OCI-M1 (cell line): ENCODE measurements around the gene ZNF473.

Experiments
- DNase-seq: peaks from one replicate; lab custom pipeline; 2025; lab: John Stamatoyannopoulos, UW

ZNF473 gene

DNA sequence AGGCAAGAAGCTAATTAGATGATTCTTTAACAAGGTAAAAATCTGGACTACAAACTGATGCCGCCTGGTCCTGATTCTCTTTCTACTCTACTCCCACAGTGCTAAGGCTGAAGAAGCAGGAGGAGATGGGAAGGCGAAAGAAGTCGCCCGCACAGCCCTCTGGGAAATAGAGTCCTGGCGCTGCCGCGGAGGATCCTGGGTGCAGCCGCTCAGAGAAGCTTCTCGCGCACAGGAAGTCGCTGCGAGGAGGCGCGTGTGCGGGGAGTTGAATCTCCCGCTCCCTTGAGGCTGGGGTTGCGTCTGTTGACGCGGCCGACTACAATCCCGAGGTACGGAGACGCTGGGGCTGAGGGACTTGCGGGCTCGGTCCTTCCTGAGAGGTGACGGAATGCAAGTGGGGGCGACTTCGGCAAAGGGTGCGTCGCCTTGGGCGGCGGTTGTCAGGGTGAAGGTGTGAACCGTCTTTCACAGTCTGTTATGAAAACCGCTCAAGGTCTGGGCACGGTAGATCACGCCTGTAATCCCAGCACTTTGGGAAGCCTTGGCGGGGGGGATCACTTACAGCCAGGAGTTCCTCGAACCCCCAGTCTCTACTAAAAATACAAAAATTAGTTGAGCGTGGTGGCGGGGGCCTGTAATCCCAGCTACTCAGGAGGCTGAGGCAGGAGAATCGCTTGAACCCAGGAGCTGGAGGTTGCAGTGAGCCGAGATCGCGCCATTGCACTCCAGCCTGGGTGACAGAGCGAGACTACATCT lies at the start of gene ZNF473:
ZNF473 (plus strand) TSS at position 212 of the 756 bp plus-strand sequence. CDS start 5,078 bp downstream, outside the sequence.
- DNase-seq = peak; percentile 100

DNA sequence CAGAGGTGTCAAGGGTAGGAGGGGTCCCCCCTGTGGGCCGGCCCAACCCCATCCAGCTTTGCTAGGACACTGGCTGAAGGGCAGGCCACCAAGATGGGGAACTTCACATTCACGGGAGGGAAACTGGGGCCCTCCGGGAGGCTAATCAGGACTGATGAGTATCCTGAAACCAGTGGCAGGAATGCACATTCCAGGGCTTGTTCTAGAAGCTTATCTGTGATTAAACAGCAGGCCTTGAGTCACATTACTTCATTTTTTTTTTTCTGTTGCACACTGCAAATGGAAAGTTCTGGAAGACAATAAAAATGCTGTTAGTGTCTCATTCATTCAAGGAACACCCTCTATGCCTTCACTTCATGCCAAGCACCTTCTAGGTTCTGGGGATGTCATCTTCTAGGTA lies 49.3 kb upstream of the ZNF473 start:
- no peak for DNase-seq

DNA sequence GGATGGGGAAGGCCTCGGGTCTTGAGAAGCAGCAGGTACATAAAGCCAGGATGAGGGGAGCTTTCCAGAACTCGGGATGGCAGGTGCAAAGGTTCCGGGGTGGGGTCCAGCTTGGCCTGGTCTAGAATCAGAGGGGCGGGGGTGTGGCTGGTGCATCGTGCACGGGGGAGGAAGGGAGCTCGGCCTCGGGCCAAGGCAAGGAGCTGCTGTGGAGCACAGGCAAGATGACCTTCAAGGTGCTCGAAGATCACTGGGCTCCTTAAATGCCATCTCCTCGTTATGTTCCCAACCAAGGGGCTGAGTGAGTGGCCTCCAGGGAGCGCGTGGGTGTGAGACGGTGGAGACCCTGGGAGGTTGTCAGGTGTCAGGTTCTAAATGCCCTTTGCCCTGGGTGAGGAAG lies 48.7 kb upstream of the ZNF473 start:
- no peak for DNase-seq

DNA sequence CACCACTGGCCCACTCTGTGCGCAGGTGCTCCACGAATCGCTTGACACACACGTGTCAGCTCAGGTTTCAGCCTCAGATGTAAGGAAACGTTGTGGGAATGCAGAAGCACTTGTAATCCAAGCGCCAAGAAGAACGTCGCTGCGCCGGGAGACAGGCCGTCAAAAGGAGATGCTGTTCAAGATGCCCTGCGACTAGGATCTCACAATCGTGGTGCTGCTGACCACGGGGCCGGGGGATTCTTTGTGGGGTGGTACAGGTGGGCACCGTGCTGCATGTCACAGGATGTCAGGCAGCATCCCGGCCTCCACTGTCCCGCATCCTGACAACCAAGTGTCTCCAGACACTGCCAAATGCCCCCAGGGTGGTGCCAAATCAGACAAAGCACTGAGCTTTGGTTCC lies 47.9 kb upstream of the ZNF473 start:
- no peak for DNase-seq

DNA sequence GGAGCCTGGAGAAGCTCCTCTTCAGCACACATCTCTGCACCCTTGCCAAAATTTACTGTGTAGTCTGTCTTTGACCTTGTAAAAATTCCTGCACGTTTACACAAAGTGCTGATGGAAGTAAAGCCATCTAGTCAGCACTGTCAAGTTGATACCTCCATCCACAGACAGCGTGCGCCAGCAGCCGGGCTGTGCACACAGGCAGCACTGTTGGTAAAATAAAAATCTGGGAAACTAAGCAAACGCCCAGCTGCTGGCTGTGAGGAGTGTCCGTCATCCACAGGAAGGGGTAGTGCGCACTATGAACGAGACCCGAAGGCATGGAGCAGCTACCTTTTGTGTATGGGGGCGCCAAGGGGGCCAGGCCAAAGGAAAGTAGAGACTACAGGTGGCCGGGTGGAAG lies 47.5 kb upstream of the ZNF473 start:
- no peak for DNase-seq

DNA sequence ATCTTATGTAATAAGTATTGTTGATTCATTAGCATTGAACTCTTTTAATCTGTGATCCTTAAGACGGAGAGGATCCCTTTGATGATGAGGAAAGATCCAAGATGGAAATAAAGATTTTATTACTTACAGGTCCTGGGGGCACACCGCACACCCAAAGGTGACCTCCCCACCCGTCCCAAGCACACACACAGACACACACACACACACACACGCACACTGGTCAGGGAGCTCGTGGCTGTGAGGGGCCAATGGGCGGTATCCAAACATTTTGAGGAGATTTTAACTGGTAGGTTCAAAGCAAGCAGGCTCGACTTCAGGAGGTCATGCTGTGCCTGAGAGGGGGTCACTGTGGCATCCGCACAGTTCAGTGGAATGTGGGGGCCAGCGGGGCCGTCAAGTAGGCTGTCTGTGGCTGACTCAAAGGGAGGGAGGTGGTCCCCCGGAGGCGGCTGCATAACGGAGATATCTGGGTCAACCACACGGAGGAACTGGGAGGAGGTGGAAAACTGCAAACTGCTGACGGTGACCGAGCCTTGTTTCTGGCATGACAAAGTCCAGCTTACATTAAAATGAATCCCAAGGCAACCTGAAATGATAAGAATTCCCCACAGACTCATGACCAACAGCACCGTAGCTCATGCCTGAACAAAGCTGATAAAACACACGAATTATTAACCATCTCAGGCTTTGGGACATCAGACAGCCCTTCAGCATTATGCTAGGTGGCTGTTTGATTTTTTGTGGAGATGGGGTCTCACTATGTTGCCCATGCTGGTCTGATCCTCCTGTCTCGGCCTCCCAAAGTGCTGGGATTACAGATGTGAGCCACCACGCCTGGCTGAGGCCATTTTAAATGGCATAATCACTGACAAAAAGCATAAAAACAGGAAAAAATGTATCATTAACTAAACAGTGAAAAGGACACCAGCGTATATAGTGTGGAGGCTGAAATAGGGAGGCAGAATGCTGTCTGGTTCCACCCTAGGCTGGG lies 43.9 kb upstream of the ZNF473 start:
- peak; percentile 37 for DNase-seq

DNA sequence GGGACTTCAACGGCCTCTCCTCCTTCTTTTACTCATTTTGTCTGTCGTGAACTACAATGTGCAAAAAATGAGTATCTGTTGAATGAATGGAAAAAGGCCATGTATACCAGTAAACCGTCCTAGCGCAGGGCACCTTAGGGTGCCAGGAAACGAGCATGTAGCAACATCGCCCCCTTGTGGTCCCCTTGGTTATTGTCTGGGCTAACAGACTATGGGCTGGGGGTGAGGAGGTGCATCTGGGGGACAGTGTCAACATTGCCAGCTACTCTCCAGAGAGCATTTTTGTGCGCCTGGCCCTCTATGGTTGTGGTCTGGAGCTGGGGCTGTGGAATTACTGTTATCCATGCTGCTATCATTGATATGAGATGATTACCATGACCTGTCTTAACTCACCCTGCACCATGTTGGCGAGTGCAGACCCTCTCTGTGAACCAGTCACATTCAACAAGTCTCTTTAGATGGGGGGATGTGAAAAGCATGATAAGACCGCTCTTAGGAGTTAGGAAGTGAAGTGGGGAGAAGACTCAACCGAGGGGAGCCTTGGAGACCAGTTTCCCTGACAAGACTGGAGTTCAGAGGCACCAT lies 42.1 kb upstream of the ZNF473 start:
- peak; percentile 84 for DNase-seq

DNA sequence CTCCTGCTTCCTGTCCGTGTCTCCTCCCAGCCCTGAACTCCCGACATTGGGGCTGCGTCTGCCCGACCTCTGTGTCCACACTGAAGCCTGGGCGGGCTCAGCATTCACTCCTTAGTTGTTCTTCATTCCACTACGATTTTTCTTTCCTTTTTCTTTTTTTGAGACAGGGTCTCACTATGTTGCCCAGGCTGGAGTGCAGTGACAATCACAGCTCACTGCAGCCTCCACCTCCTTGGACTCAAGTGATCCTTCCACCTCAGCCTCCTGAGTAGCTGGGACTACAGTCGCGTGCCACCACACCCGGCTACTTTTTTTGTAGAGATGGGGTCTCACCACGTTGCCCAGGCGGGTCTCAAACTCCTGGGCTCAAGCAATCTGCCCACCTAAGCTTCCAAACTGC lies 41.3 kb upstream of the ZNF473 start:
- DNase-seq = no peak

DNA sequence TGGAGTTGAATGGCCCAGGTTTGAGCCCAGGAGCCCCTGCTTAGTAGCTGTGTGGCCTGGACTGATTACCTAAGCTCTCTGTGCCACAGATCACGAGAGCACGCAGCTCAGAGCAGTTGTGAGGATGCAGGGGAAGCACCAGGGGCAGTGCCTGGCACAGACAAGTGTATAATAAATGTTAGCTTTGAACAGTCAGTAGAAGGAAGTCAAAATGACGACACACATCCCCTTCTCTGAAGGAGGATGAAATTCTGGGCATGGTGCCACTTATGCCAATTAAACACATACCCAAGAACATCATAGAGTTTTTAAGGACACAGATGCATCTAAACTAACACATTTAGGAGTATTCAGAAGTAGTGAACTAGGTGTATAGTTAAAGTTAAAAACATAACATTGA lies 39.9 kb upstream of the ZNF473 start:
- no peak for DNase-seq

DNA sequence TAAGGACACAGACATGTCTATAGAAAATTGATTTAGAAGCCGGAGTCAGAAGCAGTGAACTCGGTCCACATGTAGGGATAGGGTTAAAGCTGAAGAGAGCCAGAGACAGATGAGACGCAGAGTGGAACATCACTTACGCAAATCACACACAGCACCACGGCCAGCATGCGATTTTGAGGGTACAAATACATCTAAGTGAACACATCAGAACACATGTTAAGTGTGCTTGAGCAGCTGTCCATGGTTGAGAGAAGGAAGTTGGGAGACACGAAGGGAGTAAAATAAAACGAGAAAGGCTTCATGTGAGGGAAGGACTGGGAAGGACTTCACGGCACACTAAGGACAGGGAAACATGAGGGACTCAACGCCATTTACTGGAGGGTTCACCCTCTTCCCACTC lies 39.5 kb upstream of the ZNF473 start:
- DNase-seq = no peak

DNA sequence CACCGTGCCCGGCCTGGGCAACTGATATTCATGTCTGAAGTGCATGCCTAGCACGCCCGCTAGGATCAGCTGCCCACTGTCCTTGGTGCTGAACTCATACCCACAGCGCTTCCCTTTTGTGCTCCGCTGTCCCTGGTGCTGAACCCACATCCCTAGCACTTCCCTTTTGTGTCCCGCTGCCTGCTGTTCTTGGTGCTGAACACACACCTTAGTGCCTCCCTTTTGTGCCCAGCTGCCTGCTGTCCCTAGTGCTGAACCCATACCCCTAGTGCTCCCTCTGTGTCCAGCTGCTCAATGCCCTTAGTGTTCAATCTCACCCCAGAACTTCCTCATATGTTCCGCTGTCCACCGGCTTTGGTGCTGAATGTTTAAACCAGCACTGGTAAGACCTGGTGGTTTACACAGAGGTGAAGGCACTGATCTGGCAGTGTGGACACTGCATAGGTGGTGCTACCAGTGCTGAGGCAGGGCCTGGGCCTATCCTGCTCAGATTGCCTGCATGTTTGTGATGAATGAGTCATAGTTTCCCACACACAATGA lies 38.6 kb upstream of the ZNF473 start:
- peak; percentile 97 for DNase-seq

DNA sequence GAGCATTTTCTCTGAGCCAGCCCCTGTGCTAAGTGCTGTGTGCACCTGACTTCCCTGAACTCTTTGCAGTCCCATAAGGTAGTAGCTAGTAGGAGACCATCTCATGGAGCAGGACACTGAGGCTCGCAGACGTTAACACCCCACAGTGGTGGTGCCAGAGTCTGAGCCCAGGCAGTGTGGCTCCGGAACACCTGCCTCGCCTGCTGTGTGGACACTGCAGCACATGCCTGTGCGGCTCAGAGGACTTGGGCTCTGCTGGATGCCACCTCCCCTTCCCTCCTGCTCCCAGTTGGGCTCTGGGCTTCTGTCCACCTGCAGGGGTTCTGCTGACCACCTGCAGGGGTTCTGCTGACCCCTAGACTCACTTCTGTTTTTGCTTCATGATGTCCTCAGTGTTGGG lies 37.8 kb upstream of the ZNF473 start:
- DNase-seq = no peak

DNA sequence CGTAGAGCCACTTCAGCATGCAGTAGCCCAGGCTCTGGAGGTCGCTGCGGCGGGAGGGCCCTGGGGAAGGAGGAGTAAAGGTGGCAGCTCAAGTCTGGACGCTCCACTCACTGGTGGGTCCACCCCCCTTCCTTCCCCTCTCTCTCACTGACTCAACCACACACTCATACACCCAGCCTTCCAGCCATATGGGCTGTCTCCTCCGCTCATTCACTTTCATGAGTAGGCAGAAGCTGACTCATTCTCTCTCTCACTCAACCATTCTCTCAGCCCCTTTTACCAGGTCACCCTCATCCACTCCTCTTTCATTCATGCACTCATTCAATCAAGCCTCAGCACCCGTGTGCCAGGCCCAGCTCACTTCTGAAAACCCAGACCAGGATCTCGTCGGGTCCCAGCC lies 37.4 kb upstream of the ZNF473 start:
- no peak for DNase-seq

DNA sequence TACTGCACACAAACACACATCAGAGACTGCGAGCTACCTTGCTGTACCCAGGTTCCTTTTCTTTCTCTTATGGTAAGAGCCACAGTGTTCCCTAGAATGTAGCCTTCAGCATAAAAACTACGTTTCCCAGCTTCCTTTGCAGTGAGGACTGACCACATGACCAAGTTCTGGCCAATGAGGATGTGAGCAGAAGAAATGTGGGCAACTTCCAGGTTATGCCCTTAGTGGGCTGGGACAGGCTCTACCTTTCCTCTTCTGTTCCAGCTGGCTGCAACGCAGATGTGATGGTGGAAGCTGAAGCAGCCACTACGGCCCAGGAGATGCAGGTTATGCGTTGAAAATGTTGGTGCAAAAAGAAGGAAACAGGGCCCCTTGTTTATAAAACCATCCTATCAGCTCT lies 28.1 kb upstream of the ZNF473 start:
- peak; percentile 61 for DNase-seq

DNA sequence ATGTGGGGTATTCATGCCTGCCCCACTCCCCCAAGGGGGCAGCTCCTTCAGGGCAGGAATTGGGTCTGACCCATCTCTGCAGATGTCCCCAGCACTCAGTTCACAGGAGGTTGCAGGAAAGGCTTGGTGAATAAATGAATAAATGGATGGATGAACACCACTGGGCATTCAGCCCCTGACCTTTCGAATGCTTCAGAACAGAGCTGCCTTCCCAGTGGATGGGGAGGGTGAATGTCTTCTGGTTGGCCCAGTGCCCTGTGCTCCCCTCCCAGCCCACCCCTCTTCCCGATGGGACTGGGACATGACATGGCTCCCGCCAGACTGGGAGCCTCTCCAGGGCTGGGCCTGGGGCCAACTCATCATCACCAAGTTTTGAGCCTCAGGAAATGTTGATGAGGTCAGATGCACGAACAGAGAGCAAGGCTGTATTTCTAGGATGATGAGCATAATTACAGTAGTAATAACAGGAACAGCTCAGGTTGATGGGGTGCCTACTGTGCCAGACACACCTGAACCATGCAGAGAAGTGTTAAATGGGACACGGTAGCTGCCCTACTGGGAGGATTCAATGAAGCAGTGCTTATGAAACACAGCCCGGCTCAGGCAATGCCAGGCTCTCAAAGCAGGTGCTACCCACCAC lies 26.3 kb upstream of the ZNF473 start:
- DNase-seq = no peak

DNA sequence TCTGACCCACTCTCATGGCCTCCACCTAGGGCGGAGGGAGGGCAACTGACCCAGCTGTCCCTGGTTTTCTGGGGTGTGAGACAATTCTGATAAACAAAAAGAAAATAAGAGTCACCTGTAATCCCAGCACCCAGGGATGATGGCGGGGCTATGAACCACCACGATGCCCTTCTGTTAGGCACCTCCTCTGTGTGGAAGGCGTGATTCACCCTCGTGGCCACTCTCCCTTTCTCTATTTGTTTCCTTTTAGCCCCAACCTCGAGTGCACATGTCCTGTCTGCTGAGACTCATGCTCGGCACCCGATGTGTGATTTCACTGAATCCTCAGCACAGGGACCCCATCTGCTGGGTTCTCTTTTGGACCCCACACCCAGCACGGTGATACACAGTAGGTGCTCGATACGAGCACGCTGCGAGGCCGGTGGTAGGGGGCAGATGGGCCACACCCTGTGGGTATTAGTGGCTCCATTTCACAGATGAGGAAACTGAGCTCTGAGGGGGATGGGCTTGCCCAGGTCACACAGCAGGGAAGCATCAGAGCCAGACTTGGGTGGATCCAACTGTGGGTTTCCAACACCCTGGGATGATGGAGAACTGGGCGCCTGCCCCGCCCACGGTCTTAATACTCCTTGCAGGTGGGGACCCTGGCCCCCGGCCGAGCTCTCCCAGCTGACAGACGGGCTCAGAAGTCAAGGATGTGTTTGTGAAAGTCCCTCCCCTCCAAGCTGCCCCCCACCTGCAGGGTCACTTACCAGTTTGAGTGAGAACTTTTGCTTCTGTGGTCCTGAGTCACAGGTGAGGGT lies 25.6 kb upstream of the ZNF473 start:
- no peak for DNase-seq

DNA sequence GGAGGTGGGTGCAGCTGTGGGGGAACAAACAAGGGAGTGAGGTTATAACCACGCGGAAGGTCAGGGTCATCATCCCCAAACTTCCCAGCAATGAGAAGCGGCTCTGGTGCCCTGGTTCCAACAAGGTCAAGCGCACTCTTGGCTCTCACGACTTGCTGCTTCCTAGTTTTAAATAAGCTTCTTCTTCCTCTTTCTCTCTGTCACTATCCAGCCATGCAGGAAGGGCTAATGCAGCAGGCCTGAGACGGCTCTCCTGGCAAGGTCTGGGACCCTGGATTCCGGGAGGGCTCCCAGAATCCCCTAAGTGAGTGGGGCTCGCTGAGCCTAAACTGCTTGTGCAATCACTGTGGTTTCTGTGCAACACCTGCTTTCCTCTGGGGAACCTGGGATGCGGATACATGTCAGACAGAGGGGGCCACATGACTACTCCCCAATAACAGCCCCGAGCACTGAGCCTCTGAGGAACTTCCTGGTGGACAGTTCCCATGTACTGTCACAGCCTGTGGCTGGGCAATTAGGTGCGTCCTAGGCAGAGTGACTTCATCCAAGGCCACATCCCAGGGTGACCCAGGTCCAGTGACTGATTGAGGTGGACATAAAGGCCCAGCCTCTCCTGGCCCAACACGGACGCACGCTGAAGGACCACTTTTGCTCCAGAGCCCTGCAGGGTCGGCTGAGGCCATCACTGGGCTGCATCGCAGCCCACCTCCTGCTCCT lies 24.8 kb upstream of the ZNF473 start:
- no peak for DNase-seq

DNA sequence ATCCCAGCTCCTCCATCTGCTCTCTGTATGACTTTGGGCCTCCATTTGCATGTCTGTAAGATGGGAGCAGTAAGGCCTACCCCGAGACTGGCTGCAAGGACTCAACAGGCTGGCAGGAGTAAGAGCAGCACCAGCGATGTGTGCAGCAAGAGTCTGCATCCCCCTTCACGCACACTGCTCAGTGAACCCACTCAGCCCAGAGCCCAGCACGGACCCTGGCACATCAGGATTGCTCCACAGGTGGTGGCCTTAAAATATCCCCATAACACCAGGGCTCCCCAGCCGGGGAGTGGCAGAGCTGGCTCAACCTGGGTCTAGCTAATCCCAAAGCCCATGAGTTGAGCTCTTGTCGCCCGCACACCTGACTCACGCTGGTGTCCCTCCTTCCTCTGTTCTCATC lies 24.0 kb upstream of the ZNF473 start:
- DNase-seq = no peak

DNA sequence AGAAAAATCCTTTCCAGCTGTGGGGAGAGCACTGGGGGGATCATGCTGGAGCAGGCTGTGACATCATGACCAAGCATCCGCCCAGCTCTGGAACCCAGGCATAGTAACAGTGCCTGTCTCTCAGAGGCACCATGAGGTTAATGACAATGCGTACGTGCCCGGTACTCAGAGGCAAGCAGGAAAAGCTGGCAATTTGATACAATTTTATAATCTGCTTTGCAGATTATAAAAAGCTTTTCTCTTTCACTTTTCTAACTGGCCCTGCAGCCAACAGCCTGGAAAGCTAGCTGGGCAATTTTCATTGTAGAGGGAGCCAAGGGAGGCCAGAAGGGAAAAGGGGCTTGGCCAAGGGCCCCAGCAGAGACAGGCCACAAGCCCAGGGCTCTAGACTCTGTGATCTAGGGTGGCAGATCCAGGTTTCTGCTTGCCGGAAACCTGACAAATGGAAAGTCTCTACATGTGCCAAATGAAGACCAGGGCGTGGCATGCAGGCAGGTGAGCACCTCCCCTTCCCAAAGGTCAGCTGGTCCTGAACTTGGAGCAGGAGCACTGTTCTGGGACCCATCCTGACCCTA lies 23.3 kb upstream of the ZNF473 start:
- DNase-seq = no peak

DNA sequence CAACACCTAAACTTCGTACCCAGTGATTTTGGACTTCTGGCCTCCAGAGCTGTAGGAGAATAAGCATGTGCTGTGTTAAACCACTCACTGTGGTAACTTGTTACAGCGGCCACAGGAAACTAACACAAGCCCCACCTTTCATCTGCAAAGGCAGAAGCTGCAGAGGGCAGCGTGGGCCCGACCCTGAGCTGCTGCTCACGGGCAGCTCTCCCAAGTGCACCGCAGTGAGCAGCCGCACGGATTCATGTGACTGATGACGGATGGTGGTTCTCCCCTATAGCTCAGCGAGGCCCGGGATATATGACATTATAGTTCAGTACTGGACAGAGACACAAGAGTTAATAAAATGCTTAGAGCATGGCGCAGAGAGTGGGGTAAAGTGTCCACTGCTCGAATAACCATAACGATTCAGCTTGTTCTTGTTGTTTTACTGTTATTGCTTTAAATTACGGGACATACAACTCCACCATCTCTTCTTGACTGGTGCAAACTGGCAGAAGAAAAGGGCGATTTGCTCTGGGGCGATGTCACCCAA lies 22.5 kb upstream of the ZNF473 start:
- no peak for DNase-seq
